ENCODE data around the gene ZP2.
"Not testable (repeated sequence)": the region's sequence is repeated elsewhere in the genome, so short reads cannot be mapped to it uniquely, and the experiment has no call there.

Gene ZP2

GRCh38 chr16:21214086-21214485 is 2.7 kb upstream of the ZP2 start:
- DNase-seq, result no peak

GRCh38 chr16:21208446-21209230 is 2.7 kb downstream of the ZP2 start:
- DNase-seq, result no peak

DNA sequence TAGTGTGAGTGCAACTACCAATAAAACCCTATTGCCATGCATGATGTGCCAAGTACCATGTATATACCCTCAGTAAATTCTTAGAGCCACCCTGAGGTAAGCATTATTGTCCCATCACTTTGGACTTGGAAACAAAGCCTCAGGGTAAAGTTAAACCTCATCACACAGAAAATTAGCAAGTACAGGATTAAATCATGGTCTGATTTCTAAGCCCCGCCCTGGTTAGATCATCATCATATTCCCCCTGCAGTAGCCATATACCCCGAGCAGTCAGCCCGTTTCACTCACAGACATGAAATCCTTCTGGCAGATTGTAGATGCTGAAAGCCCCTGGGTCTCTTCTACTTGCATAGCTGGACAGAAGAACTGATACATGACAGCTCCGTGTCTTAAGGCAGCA is 4.8 kb downstream of the ZP2 start:
- DNase-seq, result no peak

GRCh38 chr16:21205303-21205702 is 6.1 kb downstream of the ZP2 start:
- DNase-seq, result no peak

GRCh38 chr16:21203155-21203797 is 8.1 kb downstream of the ZP2 start:
- no peak for DNase-seq

DNA sequence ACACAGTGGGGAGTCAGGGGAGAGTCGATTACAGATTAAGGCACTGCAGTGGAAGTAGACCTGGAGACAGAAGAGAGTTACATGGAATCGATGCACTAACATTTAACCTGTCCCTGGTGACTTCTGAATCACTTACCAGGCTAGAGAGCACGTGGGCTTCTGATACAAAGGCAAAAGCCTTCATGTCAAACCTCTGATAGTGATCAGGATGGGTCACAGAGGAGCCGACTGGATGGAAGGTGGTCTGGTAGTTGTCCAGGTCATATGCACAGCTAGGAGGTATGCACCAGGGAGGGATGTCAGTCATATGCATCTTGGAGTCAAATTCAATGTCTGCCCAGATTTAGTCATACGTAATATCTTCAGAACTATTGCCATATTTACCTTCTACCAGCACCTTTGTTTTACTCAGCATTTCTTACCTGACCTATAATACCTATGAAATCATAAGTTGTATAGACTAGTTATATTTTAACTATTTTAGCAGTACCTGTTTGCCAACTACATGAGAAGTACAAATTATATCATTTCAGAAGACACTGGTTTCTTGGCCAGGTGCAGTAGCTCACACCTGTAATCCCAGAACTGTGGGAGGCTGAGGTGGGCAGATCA is 11.7 kb downstream of the ZP2 start:
- DNase-seq, result no peak

DNA sequence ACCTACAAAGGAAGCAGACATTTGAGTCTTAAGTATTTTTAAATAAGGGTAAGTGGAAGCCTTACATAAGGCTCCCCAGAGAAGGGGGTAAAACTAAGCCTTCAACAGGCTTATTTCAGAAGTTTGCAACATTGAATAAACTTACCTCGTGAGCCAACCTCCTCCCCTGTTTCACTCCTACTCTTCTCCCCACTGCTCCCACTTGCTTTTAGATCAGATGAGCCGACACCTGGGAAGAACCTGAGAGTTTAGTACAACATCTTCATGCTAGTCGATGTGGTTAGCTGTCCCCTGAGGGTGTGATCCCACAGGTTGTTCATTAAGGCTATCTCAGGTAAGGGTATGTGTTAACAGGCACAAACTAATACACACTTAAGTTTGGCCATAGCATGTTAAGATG is 13.8 kb downstream of the ZP2 start:
- no peak for DNase-seq

DNA sequence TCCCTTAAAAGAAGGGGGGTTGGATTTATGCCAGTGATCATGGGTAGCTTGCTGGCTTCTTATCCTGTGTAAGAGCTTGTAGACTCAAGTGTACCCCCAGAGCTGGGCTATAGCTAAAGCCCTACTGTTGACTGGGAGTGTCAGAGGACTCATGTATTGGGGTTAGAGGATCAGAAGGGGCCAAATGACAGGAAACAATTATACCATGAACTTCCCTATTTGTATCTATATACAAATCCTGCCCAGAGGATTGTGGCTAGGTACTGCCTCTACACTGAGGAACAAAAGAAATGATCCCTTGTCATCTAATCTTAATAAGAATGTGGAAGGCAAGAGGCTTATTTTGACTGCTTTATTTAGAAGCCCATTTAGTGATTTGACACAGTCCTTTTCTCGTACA is 14.3 kb downstream of the ZP2 start:
- no peak for DNase-seq

DNA sequence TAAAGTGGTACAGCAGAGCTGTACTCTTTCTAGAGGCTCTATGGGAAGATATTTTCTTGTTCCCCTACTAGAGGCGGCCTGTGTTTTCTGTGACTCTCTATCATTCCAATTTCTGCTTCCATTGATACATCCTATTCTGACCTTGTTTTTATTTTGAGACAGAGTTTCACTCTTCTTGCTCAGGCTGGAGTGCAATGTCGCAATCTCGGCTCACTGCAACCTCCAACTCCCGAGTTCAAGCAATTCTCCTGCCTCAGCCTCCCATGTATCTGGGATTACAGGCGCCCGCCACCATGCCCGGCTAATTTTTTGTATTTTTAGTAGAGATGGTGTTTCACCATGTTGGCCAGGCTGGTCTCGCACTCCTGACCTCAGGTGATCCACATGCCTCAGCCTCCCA is 16.0 kb downstream of the ZP2 start:
- not testable (repeated sequence) for DNase-seq

- DNase-seq, result no peak
Measured at GRCh38 chr16:21194771-21195301, 16.5 kb downstream of the ZP2 start.

GRCh38 chr16:21192991-21193390 is 18.4 kb downstream of the ZP2 start:
- DNase-seq, result no peak

DNA sequence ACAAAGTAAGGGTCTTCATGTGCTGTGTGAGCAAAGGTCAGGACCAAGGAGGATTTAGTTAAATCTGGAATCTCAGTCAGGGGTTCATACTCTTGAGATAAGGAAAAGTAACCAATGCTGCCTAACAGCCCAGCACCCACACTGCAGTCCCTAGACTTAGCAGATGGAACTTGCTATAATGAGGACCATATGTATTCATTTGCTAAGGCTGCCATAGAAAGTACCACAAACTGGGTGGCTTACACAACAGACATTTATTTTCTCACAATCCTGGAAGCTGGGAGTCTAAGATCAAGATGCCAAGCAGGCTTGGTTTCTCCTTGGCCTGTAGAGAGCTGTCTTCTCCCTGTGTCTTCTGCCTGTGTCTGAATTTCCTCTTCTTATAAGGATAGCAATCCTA is 20.8 kb downstream of the ZP2 start:
- DNase-seq, result no peak

GRCh38 chr16:21190013-21190412 is 21.4 kb downstream of the ZP2 start:
- DNase-seq, result no peak

GRCh38 chr16:21189311-21189710 is 22.1 kb downstream of the ZP2 start:
- no peak for DNase-seq

GRCh38 chr16:21186326-21186691 is 25.1 kb downstream of the ZP2 start:
- no peak for DNase-seq

GRCh38 chr16:21185659-21186325 is 25.6 kb downstream of the ZP2 start:
- DNase-seq, result no peak

GRCh38 chr16:21184834-21185233 is 26.5 kb downstream of the ZP2 start:
- peak; percentile 37 for DNase-seq

DNA sequence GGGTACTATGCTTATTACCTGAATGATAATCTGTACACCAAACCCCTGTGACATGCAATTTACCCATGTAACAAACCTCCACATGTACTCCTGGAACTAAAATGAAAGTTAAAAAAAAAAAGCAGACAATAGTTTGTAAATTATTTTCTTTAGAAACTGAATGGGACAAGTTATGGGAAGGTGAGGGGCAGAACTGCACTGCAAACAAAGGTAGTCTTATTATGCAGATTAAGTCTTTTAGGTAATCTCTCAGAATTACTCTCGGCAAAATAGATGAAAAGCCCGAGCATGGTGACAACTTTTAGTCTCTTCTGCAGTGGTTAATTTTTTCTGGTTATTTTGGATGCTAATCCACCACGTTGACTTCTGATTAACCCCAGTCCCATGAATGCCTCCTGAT is 27.4 kb downstream of the ZP2 start:
- DNase-seq, result no peak

DNA sequence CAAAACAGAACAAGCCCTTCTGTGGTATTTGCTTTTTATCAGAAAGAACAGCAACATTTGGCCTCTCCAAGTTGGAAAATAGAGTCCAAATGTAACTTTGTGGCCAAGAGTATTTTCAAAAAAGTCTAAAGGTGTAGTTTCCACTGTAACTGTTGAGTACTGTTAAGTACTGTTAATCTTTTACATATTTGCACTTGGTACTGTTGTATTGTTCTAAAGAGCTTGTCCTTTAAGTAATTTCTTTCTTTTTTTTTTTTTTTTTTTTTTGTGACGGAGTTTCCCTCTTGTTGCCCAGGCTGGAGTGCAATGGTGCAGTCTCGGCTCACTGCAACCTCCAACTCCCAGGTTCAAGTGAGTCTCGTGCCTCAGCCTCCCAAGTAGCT is 31.4 kb downstream of the ZP2 start:
- DNase-seq, result no peak

GRCh38 chr16:21179126-21179982 is 32.0 kb downstream of the ZP2 start:
- DNase-seq, result no peak

- no peak for DNase-seq
Measured at GRCh38 chr16:21175397-21175796, 36.0 kb downstream of the ZP2 start.

GRCh38 chr16:21172650-21173049 is 38.7 kb downstream of the ZP2 start:
- DNase-seq, result no peak

- DNase-seq, result not testable (repeated sequence)
Measured at GRCh38 chr16:21170116-21170515, 41.3 kb downstream of the ZP2 start.

Data from activated CD4-positive, alpha-beta T cell treated with anti-CD3 and anti-CD28 coated beads, Interleukin-2, Interleukin-6, amounts not matched to agents 100 ng/mL and 50 ng/mL, durations not matched to agents 16 hours and 8 hours (primary cell).